MM.1S (cell line): ENCODE data around the gene ZNF486.
"Not testable (repeated sequence)": the region's sequence is repeated elsewhere in the genome, so short reads cannot be mapped to it uniquely, and the experiment has no call there.

Experiments used
- DNase-seq: peaks from one replicate; pipeline ENCODE4 v3.0.0-alpha.2; 2015
- H2AFZ ChIP-seq: fragments of 300-600 bp; sonication (generic); 2 replicates; pipeline ENCODE4 v1.6.0; 2016; ENCODE audit warnings: antibody characterized with exemption, low read length
- H3F3A ChIP-seq: fragments of 300-600 bp; sonication (generic); 2 replicates; pipeline ENCODE4 v1.6.1; 2016; ENCODE audit warnings: mild to moderate bottlenecking, antibody characterized with exemption, low read length, moderate library complexity, mixed read lengths; ENCODE audit not compliant: insufficient read depth
- H3K27ac ChIP-seq: fragments of 300-600 bp; sonication (generic); 2 replicates; pipeline ENCODE4 v1.5.1; 2016; ENCODE audit warnings: mild to moderate bottlenecking, low read length
- H3K27me3 ChIP-seq: fragments of 300-600 bp; sonication (generic); replicated peaks from 2 replicates; pipeline ENCODE4 v1.6.0; 2016; ENCODE audit warnings: low read length; ENCODE audit not compliant: insufficient read depth
- H3K36me3 ChIP-seq: fragments of 300-600 bp; sonication (generic); replicated peaks from 2 replicates; pipeline ENCODE4 v1.6.1; 2016; ENCODE audit warnings: mild to moderate bottlenecking, low read length, mixed read lengths; ENCODE audit not compliant: insufficient read depth
- H3K4me1 ChIP-seq: fragments of 300-600 bp; sonication (generic); 2 replicates; pipeline ENCODE4 v1.6.1; 2016; ENCODE audit warnings: low read length, mixed read lengths
- H3K4me2 ChIP-seq: fragments of 300-600 bp; sonication (generic); 2 replicates; pipeline ENCODE4 v1.6.0; 2016; ENCODE audit warnings: low read depth, low read length
- H3K4me3 ChIP-seq: fragments of 300-600 bp; sonication (generic); 2 replicates; pipeline ENCODE4 v1.5.1; 2016; ENCODE audit warnings: low read length, mixed read lengths
- H3K79me2 ChIP-seq: fragments of 300-600 bp; sonication (generic); 2 replicates; pipeline ENCODE4 v1.6.1; 2016; ENCODE audit warnings: mixed run types, low read length, mixed read lengths
- H3K9ac ChIP-seq: fragments of 300-600 bp; sonication (generic); 2 replicates; pipeline ENCODE4 v1.6.1; 2016; ENCODE audit warnings: low read length, mixed read lengths
- H3K9me2 ChIP-seq: fragments of 300-600 bp; sonication (generic); replicated peaks from 2 replicates; pipeline ENCODE4 v1.6.1; 2016; ENCODE audit warnings: mild to moderate bottlenecking, low read length, mixed read lengths; ENCODE audit not compliant: insufficient read depth
- H3K9me3 ChIP-seq: fragments of 300-600 bp; sonication (generic); replicated peaks from 2 replicates; pipeline ENCODE4 v1.6.1; 2016; ENCODE audit warnings: mild to moderate bottlenecking, low read length, mixed read lengths; ENCODE audit not compliant: insufficient read depth
- H4K20me1 ChIP-seq: fragments of 300-600 bp; sonication (generic); 2 replicates; pipeline ENCODE4 v1.6.1; 2016; ENCODE audit warnings: mild to moderate bottlenecking, low read length, moderate library complexity, mixed read lengths; ENCODE audit not compliant: insufficient read depth
- CTCF ChIP-seq: fragments of 300-600 bp; sonication (generic); IDR thresholded peaks from 2 replicates; pipeline ENCODE4 v1.5.1; 2016; ENCODE audit warnings: antibody characterized with exemption, low read length, mixed read lengths
- EZH2 ChIP-seq: fragments of 300-600 bp; sonication (generic); optimal IDR thresholded peaks from 2 replicates; pipeline ENCODE3; 2017; ENCODE audit warnings: low read depth, mild to moderate bottlenecking, antibody characterized with exemption, low read length, mixed read lengths
- EZH2phosphoT487 ChIP-seq: fragments of 300-600 bp; sonication (generic); IDR thresholded peaks from 2 replicates; pipeline ENCODE4 v1.6.1; 2018; ENCODE audit warnings: antibody characterized with exemption, low read length

ZNF486 gene

GRCh38 chr19:20167651-20168122 is 673 bp downstream of the ZNF486 start:
- no peak for DNase-seq
- no peak for TF ChIP-seq EZH2
- TF ChIP-seq CTCF, result no peak
- no peaks in the 10 kb centered on the region for H3F3A ChIP-seq
- no peak overlapping the region for H3K9ac ChIP-seq
- no peak overlapping the region for H3K27ac ChIP-seq
- H3K79me2 ChIP-seq, result no peaks in the 10 kb centered on the region
- peak overlapping the region; percentile 55 for H3K4me3 ChIP-seq
- no peaks in the 10 kb centered on the region for H3K4me1 ChIP-seq
- no peaks in the 10 kb centered on the region for H4K20me1 ChIP-seq
- H3K9me3 ChIP-seq, result no peaks in the 10 kb centered on the region
- no peaks in the 10 kb centered on the region for H3K27me3 ChIP-seq
- no peaks in the 10 kb centered on the region for H3K9me2 ChIP-seq
- H3K36me3 ChIP-seq, result no peaks in the 10 kb centered on the region
- H2AFZ ChIP-seq, result peak overlapping the region; percentile 48
- H3K4me2 ChIP-seq, result peak overlapping the region; percentile 34

- Histone ChIP-seq H3K4me3 (no peak overlapping the region), H3K4me1 (no peaks in the 10 kb centered on the region), H3K4me2 (no peak overlapping the region), H3K9ac (no peak overlapping the region), H3K27me3 (no peaks in the 10 kb centered on the region), H3K79me2 (no peaks in the 10 kb centered on the region), H4K20me1 (no peaks in the 10 kb centered on the region), H3K36me3 (no peaks in the 10 kb centered on the region), H2AFZ (no peak overlapping the region), H3F3A (no peaks in the 10 kb centered on the region), H3K9me2 (no peaks in the 10 kb centered on the region), H3K9me3 (no peaks in the 10 kb centered on the region), H3K27ac (no peak overlapping the region)
- TF ChIP-seq CTCF (no peak), EZH2 (no peak), EZH2phosphoT487 (no peak)
- DNase-seq, result no peak
These were observed 4.3 kb downstream of the ZNF486 start for GRCh38 chr19:20171285-20171684.

GRCh38 chr19:20175848-20176247 is 8.8 kb downstream of the ZNF486 start:
- not testable (repeated sequence) for H3K27me3 ChIP-seq, H3K4me1 ChIP-seq, H3K9me2 ChIP-seq, H2AFZ ChIP-seq, H3K4me2 ChIP-seq, H3K79me2 ChIP-seq, H3K9ac ChIP-seq, H3K9me3 ChIP-seq, H3K36me3 ChIP-seq, DNase-seq, H3F3A ChIP-seq, H4K20me1 ChIP-seq, H3K27ac ChIP-seq, H3K4me3 ChIP-seq

- H3K36me3 ChIP-seq, H3K9ac ChIP-seq, H2AFZ ChIP-seq, H3K4me3 ChIP-seq, H3K9me2 ChIP-seq, H3K27me3 ChIP-seq, H3K9me3 ChIP-seq, H4K20me1 ChIP-seq, H3K79me2 ChIP-seq, H3K4me1 ChIP-seq, H3K4me2 ChIP-seq, DNase-seq, H3F3A ChIP-seq, H3K27ac ChIP-seq: not testable (repeated sequence)
These were observed 12.9 kb downstream of the ZNF486 start for GRCh38 chr19:20179956-20180355.
